Suprapubic skin (tissue), 4 donors: ENCODE results near the gene PIP5K1C.

Experiments used
- CTCF ChIP-seq, 2 donors: fragments of 200-600 bp in 1 of 2; fragments of 450-650 bp in 1 of 2; sonication (generic) in 1 of 2; IDR thresholded peaks; one replicate each; pipeline ENCODE4 v1.5.1; 2016 to 2019; ENCODE audit warnings: antibody characterized with exemption in 2 of 2, mild to moderate bottlenecking in 1 of 2, moderate library complexity in 1 of 2
- EP300 ChIP-seq: sonication (generic); formaldehyde crosslinking; IDR thresholded peaks from one replicate; pipeline ENCODE4 v1.6.1; 2017; ENCODE audit warnings: antibody characterized with exemption
- POLR2A ChIP-seq, 2 donors: fragments of 450-650 bp; IDR thresholded peaks; one replicate each; pipeline ENCODE4 v1.6.1; 2017; ENCODE audit warnings: antibody characterized with exemption in 2 of 2, mild to moderate bottlenecking in 2 of 2, moderate library complexity in 2 of 2
- POLR2AphosphoS5 ChIP-seq, 3 donors: sonication (generic); formaldehyde crosslinking; IDR thresholded peaks; one replicate each; pipeline ENCODE4 v1.6.1; 2017; ENCODE audit warnings: antibody characterized with exemption in 3 of 3

GRCh38 chr19:3610745-3611717 lies 89.2 kb downstream of the PIP5K1C start:
- TF ChIP-seq POLR2AphosphoS5 (IDR thresholded peaks at IDR 0.05) (no peak), POLR2A (IDR thresholded peaks at IDR 0.05) (no peak), CTCF (IDR thresholded peaks at IDR 0.05) (no peak), EP300 (no peak)
